K562 (cell line): ENCODE data around the gene BACH1. TPM values are rescaled to one million over a fixed set of nuclear protein-coding genes. Genes with fewer than 3 reads are reported as not detected.

ENCODE experiments used
- ARID1B ChIP-seq: fragments of 450-650 bp; IDR thresholded peaks from 2 replicates; pipeline ENCODE4 v1.6.1; 2016; ENCODE audit warnings: antibody characterized with exemption, mild to moderate bottlenecking, inconsistent platforms
- ATF3 ChIP-seq, 2 experiments: fragments of 450-650 bp in 1 of 2; sonication (generic) in 1 of 2; formaldehyde crosslinking in 1 of 2; IDR thresholded peaks in 1 of 2; conservative IDR thresholded peaks in 1 of 2; 2 replicates each; pipeline versions ENCODE4 v1.6.1 to v1.8.1; 2016 to 2023; ENCODE audit warnings: mild to moderate bottlenecking in 2 of 2, moderate library complexity in 2 of 2, inconsistent platforms in 1 of 2, missing genetic modification reagents in 1 of 2
- BACH1 ChIP-seq: fragments of 200-800 bp; sonication (Bioruptor generic); IDR thresholded peaks from 2 replicates; pipeline ENCODE4 v1.6.1; 2016; ENCODE audit warnings: missing genetic modification characterization, missing compliant biosample characterization
- CTBP1 ChIP-seq: fragments of 450-650 bp; IDR thresholded peaks from 2 replicates; pipeline ENCODE4 v1.6.1; 2016; ENCODE audit warnings: borderline replicate concordance
- EZH2 ChIP-seq: IDR thresholded peaks from 2 replicates; pipeline ENCODE4 v1.6.1; 2012; ENCODE audit warnings: low read depth, mild to moderate bottlenecking, inconsistent platforms, low read length, borderline replicate concordance
- HNRNPLL ChIP-seq: fragments of 200-400 bp; formaldehyde crosslinking; IDR thresholded peaks from 2 replicates; pipeline ENCODE4 v1.6.1; 2017; ENCODE audit warnings: low read length, low read depth, mild to moderate bottlenecking; ENCODE audit not compliant: poor library complexity, severe bottlenecking
- PCBP1 ChIP-seq: fragments of 200-400 bp; formaldehyde crosslinking; IDR thresholded peaks from 2 replicates; pipeline ENCODE4 v1.6.1; 2018; ENCODE audit warnings: mild to moderate bottlenecking, low read depth, low read length; ENCODE audit not compliant: poor library complexity, severe bottlenecking
- TSC22D4 ChIP-seq: fragments of 450-650 bp; IDR thresholded peaks from 2 replicates; pipeline ENCODE4 v1.6.1; 2016; ENCODE audit warnings: missing genetic modification characterization, missing biosample characterization, control low read depth
- YY1 ChIP-seq, 3 experiments: IDR thresholded peaks; 2 replicates each; pipeline ENCODE4 v1.6.1; 2011; ENCODE audit warnings: low read length in 2 of 3, mild to moderate bottlenecking in 2 of 3, moderate library complexity in 2 of 3, borderline replicate concordance in 1 of 3, control low read depth in 1 of 3, low read depth in 1 of 3; ENCODE audit not compliant: insufficient read depth in 3 of 3, insufficient replicate concordance in 2 of 3, control insufficient read depth in 1 of 3, insufficient read length in 1 of 3; ENCODE audit errors: extremely low read depth in 1 of 3
- ZBTB2 ChIP-seq: fragments of 450-650 bp; IDR thresholded peaks from 2 replicates; pipeline ENCODE4 v1.6.1; 2016; ENCODE audit warnings: antibody characterized with exemption
- ZNF324 ChIP-seq: fragments of 250-450 bp; sonication (Bioruptor Pico); IDR thresholded peaks from 2 replicates; pipeline ENCODE4 v1.4.0; 2020; ENCODE audit warnings: mild to moderate bottlenecking
- ZNF561 ChIP-seq: fragments of 450-650 bp; formaldehyde crosslinking; conservative IDR thresholded peaks from 2 replicates; pipeline ENCODE4 v1.4.0; 2020; ENCODE audit warnings: mild to moderate bottlenecking, moderate library complexity
- polyA plus RNA-seq, 8 experiments: library from polyadenylated mRNA; depleted of rRNA in 4 of 8; stranded (reverse) in 5 of 8; unstranded in 3 of 8; fragments of >200 nt; fragmentation: Nextera tagmentation in 2 of 8; fragmentation: Illumina TruSeq in 1 of 8; extraction: Ambion mirVana in 2 of 8; extraction: Trizol in 1 of 8; gene quantifications; 2 replicates each; pipeline versions ENCODE4 v1.2.1 to v1.2.3, GENCODE V29; 2011 to 2014; ENCODE audit warnings: inconsistent platforms in 1 of 8, missing spikeins in 1 of 8
- total RNA-seq, 7 experiments: library from RNA; depleted of rRNA in 6 of 7; stranded (reverse); fragments of >200 nt in 6 of 7; fragmentation: Illumina TruSeq in 2 of 7; extraction: Trizol in 2 of 7; gene quantifications; 2 replicates each; pipeline versions ENCODE4 v1.2.1 to v1.2.3, GENCODE V29; 2011 to 2021; ENCODE audit warnings: low replicate concordance in 1 of 7
- TF ChIP-seq, protein P1 (sequence below), 2 experiments: fragments of 450-650 bp in 1 of 2; IDR thresholded peaks; 2 replicates each; pipeline ENCODE4 v1.6.1; 2011 to 2017; ENCODE audit warnings: low read depth in 2 of 2, antibody characterized with exemption in 1 of 2, borderline replicate concordance in 1 of 2, low read length in 1 of 2, mild to moderate bottlenecking in 1 of 2, mixed read lengths in 1 of 2; ENCODE audit not compliant: control insufficient read depth in 1 of 2
- TF ChIP-seq, protein P2 (sequence below): fragments of 250-450 bp; sonication (Bioruptor Pico); IDR thresholded peaks from 2 replicates; pipeline ENCODE4 v1.9.0; 2021; ENCODE audit warnings: mild to moderate bottlenecking
- TF ChIP-seq, protein P3 (sequence below), 3 experiments: IDR thresholded peaks in 2 of 3; conservative IDR thresholded peaks in 1 of 3; 2 replicates each; pipeline ENCODE4 v1.5.1; 2011 to 2012; ENCODE audit warnings: low read length in 3 of 3, mild to moderate bottlenecking in 3 of 3, control low read depth in 2 of 3, improper control_type of control experiment in 1 of 3, inconsistent platforms in 1 of 3, low read depth in 1 of 3, mixed read lengths in 1 of 3, moderate library complexity in 1 of 3; ENCODE audit not compliant: insufficient read depth in 2 of 3

The BACH1 gene
- total and polyA plus RNA-seq, 9 of the 15 experiments (the other 6 are each of a cell fraction or from before 2014, with no cell fraction given), result 10.6 to 58.5 (median 28.6) TPM

GRCh38 chr21:29298348-29299045 is at the start of gene BACH1 (continued):
- TF ChIP-seq, protein P1, sequence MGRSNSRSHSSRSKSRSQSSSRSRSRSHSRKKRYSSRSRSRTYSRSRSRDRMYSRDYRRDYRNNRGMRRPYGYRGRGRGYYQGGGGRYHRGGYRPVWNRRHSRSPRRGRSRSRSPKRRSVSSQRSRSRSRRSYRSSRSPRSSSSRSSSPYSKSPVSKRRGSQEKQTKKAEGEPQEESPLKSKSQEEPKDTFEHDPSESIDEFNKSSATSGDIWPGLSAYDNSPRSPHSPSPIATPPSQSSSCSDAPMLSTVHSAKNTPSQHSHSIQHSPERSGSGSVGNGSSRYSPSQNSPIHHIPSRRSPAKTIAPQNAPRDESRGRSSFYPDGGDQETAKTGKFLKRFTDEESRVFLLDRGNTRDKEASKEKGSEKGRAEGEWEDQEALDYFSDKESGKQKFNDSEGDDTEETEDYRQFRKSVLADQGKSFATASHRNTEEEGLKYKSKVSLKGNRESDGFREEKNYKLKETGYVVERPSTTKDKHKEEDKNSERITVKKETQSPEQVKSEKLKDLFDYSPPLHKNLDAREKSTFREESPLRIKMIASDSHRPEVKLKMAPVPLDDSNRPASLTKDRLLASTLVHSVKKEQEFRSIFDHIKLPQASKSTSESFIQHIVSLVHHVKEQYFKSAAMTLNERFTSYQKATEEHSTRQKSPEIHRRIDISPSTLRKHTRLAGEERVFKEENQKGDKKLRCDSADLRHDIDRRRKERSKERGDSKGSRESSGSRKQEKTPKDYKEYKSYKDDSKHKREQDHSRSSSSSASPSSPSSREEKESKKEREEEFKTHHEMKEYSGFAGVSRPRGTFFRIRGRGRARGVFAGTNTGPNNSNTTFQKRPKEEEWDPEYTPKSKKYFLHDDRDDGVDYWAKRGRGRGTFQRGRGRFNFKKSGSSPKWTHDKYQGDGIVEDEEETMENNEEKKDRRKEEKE (IDR thresholded peaks at IDR 0.05; ENCODE audit: borderline replicate concordance in 1 of 2, control insufficient read depth in 1 of 2, low read depth in 2 of 2, low read length in 1 of 2), result peak in 1 of 2 experiments; percentile 44; a peak in 1 of 4 replicates
- peak in 2 of 3 experiments; percentile 62 to 69 for TF ChIP-seq YY1 (IDR thresholded peaks at IDR 0.05; ENCODE audit: borderline replicate concordance in 1 of 3, control insufficient read depth in 1 of 3, extremely low read depth in 1 of 3, insufficient read depth in 3 of 3, insufficient read length in 1 of 3, insufficient replicate concordance in 2 of 3, low read depth in 1 of 3, low read length in 2 of 3)
- TF ChIP-seq HNRNPLL, result no peak
- no peak for TF ChIP-seq ZBTB2
- TF ChIP-seq, protein P2, sequence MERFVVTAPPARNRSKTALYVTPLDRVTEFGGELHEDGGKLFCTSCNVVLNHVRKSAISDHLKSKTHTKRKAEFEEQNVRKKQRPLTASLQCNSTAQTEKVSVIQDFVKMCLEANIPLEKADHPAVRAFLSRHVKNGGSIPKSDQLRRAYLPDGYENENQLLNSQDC (CRISPR knock-in tag), result 0 out of 2 replicates have a peak, but pooled peaks have one; percentile 46
- no peak for TF ChIP-seq EZH2
- no peak for TF ChIP-seq ARID1B
- TF ChIP-seq TSC22D4 (tag), result no peak
- TF ChIP-seq, protein P3, sequence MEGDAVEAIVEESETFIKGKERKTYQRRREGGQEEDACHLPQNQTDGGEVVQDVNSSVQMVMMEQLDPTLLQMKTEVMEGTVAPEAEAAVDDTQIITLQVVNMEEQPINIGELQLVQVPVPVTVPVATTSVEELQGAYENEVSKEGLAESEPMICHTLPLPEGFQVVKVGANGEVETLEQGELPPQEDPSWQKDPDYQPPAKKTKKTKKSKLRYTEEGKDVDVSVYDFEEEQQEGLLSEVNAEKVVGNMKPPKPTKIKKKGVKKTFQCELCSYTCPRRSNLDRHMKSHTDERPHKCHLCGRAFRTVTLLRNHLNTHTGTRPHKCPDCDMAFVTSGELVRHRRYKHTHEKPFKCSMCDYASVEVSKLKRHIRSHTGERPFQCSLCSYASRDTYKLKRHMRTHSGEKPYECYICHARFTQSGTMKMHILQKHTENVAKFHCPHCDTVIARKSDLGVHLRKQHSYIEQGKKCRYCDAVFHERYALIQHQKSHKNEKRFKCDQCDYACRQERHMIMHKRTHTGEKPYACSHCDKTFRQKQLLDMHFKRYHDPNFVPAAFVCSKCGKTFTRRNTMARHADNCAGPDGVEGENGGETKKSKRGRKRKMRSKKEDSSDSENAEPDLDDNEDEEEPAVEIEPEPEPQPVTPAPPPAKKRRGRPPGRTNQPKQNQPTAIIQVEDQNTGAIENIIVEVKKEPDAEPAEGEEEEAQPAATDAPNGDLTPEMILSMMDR (IDR thresholded peaks at IDR 0.05 in 2 of 3, conservative IDR thresholded peaks at IDR 0.05 in 1 of 3; ENCODE audit: insufficient read depth in 2 of 3, low read depth in 1 of 3, low read length in 3 of 3), result peak in 2 of 3 experiments; percentile 55 to 77; a peak in 4 of 6 replicates
- TF ChIP-seq BACH1, result no peak
- TF ChIP-seq ZNF324 (CRISPR knock-in tag), result no peak
- TF ChIP-seq ZNF561 (CRISPR knock-in tag), result no peak
- TF ChIP-seq PCBP1, result peak; percentile 51
- peak; percentile 38; the same call in 1 of the 2 replicates for TF ChIP-seq ATF3 (IDR thresholded peaks at IDR 0.05)
- 0 out of 2 replicates have a peak, but pooled peaks have one; percentile 36 for TF ChIP-seq ATF3 (CRISPR knock-in tag; conservative IDR thresholded peaks at IDR 0.05)
- TF ChIP-seq CTBP1, result peak; percentile 72
